DLD1 (cell line): Measurements from ENCODE around the gene GCGR.

Experiments
- in situ Hi-C: cut with HindIII; loops from 2 replicates; pipeline ENCODE4 v1.10.0; 2017; ENCODE audit warnings: low sequenced_read_pairs

The GCGR gene

DNA sequence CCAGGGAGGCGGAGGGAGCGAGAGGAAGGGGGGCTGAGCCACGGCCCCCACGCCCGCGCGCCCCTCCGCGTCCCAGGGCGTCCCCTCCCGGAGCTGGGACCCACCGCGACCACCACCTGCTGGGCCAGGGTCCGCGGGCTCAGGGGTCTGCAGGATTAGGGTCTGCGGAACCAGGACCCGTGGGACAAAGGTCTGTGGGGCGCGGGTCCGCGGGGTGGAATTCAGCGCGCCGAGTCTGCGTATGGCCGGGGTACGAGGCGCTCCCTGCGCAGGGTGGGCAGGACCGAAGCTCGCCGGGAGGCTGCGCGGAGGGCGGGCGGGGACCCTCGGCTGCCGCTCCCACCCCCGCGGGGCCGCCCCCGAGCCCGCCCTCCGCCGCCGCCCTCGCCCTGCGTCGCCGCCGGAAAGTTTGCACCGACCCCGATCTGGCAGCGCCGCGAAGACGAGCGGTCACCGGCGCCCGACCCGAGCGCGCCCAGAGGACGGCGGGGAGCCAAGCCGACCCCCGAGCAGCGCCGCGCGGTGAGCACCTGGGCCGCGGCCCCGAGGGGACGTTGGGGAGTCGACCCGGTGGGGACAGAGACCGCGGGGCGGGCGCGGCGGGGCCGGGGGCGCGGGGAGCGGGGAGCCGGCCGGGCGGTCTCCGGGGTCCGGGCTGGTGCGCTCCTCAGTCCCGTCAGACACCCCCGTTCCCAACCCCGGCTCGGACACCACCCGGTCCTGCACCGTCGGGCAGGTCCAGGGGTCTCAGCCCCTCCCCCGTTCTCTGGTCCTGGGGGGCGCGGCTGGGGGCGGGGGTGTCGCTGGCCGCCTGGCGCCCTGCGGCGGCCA, at the start of gene GCGR:
TSS of gene GCGR (plus strand) at position 423 of the 831 bp plus-strand sequence. CDS start 4,869 bp downstream, outside the sequence.
- in situ Hi-C loops, result no loop called here

DNA sequence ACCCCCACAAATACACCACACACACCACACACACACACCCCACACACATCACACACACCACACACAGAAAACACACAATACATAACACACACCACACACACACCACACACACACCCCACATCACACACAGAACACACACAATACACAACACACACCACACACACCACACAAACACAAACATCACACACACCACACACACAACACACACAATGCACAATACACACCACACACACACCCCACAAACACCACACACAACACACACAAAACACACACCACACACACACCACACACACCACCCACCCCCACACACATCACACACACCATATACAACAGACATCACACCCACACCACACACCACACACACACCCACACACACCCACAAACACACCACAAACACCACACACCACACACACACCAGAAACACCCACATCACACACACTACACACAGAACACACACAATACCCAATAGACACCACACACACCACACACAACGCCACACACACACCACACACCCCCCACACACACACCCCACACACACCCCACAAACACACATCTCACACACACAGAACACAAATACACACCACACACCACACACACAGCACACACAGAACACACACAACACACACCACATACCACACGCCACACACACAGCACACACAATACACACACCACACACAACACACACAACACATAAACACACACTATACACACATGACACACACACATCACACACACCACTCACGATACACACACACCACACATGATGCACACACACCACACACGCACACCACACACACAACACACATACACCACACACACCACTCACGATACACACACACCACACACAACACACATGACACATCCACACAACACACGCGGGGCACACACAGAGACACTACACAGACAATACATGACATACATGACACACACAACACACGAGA, 11.0 kb upstream of the GCGR start:
- in situ Hi-C loops, result no loop called here

DNA sequence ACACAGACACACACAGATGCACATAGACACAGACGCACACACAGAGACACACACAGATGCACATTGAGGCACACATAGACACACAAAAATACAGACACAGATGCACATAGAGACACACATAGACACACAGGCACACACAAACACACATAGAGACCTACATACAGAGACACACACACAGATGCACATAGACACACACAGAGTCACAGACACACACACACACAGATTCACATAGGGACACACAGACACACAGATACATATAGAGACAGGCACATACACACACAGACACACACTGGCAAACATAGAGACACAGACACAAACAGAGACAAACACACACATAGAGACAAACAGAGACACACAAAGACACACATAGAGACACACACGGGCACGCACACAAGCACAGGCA, 9.9 kb upstream of the GCGR start:
- in situ Hi-C loops, result no loop called here

DNA sequence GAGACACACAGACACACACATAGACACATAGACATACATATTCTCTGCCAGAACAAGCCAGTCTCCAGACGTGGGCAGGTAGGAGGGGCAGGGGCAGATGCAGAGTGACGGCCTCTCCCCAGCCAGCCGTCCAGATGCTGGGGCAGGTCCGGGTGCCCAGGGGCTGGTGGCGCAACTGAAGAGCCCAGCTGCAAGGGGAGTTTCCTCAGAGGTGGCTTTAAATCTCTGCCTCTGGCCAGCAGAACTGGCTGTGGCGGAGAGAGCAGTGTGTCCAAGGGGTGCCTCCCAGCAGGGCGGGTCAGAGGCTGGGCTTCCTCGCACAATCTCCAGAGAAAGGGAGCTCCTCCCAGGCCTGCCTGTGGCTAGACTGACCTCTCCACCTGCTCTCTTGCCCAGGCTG, 9.4 kb upstream of the GCGR start:
- in situ Hi-C loops, result no loop called here

DNA sequence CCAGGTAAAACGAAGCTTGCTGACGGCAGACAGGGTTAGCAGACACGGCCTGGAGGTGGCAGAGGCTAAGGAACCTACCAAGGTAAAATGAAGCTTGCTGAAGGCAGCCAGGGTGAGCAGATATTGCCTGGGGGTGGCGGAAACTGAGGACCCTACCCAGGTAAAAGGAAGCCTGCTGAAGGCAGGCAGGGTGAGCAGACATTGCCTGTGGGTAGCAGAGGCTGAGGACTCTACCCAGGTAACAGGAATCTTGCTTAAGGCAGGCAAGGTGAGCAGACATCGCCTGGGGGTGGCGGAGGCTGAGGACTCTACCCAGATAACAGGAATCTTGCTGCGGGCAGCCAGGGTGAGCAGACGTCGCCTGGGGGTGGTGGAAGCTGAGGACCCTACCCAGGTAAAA, 2.6 kb upstream of the GCGR start:
- in situ Hi-C loops, result no loop called here

DNA sequence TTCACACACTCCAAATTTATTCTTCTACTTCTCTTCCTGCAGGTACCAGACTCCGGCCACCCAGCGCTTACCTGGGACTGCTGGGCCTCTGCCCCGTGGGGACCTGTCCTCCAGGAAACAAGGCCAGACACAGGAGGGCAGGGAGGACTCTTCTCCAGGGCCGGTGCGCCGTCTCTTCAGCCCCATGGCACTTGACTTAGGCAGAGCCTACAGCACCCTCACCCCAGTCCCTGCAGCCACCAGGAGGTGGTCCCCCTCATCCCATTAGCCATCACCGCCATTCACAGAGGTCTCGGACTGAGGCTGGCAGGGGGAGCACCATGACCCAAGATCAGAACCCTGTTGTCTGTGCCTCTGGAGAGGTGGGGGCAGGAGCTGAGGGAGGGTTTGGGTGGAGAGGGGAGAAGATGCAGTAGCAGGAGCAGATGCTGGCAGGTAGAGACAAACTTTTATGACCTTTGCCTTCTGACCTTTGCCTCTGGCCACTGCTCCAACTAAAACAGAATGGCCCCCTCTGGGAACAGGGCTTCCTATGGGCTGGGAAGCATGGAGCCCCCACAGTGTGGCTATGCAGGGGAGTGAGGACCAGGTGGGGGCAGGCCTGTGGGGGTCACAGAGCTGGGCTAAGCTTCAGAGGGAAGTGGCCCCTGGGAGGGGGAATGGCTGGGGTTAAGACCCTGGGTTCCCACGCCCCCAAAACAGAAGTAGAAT, 1.7 kb upstream of the GCGR start:
- in situ Hi-C loops, result no loop called here

DNA sequence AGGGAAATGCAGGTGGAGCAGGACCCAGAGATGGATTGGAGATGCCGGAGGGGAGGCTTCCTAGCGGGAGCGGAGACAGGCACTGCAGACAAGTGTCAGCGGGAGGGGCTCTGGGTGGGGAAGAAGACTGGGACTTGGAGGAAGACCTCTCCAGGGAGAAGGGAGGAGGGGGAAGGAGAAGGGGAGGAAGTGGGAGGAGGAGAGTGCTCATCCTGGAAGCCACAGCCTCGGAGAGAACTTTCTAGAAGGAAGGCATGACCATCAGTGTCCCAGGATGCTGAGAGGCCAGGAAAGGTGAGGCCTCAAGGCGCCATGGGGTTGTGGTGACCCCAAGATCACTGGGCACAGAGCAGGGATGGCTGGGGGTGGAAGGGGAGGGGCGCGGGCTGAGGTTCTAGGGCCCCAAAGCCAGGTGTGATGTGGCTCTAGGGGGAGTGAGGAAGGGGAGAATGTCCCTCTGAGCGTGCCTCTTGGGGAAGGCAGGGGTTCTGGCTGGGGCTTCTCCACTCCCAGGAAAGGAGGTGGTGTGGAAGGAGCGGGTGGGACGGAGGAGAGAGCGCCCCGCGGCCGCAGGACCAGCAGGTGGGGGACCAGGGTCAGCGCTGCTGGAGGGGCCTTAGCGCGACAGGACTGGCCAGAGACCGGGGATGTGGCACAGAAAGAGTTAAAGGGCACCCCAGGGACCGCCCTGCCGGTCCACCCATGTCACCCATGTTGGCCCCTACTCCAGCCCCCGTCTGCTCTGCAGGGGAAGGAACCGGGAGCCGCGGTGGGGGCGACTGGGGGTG, 900 bp upstream of the GCGR start:
- in situ Hi-C loops, result no loop called here

DNA sequence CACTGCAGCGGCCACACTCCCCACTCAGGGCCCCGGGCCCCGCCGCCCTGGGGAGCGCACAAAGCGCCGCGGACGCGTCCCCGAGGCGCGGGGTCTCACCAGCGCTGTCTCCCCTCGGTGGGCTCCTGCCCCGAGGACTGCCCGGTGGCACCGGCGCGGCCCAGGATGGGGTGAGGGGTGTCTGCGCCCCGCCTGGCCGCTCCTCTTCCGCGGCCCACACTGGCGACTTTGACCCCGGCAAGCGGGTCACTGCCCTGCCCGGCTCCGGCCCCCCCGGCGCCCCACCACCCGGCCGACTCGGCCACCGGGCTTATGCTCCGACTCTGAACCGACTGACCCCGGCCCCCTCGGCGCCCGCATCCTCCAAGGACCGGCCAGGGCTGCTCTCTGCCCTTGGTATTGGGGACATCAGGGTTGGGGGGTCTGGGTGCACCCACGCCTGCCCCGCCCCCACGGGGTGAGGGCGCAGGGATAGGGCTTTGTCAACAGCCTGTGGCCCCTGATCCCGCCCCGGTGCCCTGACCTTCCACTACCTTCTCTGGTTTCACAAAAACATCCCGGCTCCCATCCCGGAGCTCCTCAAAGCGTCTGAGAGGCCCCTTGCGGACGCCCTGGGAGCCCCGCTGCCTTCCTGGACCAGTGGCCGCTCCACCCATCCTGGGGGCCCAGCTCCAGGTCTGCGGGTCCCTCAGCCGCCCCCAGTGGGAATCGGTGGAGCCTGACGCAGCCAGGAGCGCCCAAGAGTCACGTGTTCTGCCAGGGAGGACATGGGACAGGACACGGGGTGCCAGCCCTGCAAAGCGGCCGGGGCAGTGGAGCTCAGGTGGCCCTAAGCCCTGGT, 829 bp downstream of the GCGR start:
- in situ Hi-C loops, result no loop called here

DNA sequence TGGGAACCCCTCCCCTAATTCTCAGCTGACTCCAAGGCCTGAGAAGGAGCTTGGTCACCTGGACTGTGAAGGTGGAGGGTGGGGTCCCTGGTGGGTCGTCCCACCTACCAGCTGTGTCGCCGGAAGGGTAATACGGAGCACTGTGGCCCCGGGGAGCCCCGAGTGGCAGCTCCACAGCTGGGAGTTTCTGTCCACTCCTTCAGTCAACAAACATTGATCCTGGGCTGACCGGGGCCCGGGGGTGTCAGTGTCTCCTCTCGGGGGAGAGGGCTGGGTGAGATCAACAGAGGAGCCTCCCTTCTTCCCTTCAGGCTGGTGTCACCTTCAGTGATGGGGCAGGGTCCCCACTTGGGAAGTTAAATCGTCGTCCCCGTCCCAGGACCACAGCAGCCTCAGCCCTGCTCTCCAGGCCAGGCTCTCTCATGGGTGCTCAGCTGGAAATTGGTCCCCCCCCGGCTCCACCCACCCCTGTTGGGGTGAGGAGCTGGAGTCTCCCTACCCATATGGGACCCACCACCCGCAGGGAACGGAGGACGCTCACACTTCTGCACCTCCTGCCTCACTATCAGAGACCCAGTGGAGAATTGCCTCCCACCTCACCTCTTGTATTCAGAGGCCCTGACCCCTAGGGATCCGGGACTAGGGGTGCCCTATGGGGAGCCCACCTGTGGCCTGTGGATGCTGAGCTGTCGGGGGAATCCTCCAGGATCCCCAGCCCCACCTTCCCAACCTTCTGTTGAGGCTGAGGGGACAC, 1.9 kb downstream of the GCGR start:
- in situ Hi-C loops, result no loop called here

DNA sequence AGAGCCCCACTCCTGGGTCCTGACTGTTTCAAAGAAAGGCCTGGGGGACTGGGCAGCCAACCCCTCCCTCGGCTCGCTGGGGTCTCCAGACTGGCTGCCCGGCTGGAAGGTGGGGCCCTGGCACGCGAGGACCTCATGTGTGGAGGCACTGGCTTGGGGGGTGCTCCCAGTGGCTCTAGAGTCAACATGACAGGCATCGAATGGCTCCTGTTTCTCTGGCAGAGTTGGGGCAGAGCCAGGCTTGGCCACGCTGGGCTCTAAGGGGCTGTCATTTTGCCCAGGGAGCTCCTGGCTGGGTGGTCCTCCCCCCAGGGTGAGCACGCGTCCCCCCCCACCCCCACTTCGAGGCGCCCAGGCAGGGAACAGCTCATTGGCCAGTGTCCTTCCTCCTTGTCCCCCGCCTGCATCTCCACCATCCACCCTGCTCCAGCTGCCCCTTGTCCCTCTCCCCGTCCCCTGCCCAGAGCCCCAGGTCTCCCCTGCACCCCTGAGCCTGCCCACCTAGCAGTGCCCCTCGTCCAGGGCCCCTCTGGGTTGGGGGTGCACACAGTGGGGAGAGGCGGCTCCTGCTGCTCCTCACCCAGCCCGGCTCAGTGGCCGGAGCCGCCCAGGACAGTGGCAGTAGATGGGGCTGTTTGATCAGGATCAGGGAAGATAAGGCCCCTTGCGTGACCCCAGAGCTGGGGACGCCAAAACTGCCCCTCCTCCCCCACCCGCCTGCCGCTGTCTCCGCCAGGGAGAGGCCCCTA, 2.7 kb downstream of the GCGR start:
- in situ Hi-C loops, result no loop called here

DNA sequence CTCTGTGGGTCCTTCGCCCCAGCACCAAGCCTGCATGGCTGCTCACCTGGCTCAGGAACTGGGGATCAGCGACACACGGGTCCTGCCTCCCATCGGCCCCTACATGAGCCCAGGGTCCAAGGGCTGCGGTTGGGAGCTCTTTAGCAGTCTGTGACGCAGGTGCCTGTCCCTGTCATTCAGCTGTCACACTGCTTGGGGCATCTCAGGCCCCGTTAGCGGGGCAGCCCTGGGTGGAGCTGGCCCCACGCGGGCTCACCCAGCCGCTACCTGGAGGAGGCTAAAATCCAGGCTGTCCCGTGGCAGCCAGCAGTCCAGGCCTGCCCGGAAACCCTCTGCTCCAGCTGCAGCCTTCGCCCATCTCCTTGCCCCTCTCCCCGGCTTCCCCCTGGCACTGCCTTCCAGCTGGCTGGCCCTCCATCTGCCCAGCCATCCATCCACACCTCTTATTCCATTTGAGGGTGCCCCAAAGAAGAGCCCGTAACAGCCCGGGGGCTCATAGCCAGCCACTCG, 3.3 kb downstream of the GCGR start:
- in situ Hi-C loops, result no loop called here

DNA sequence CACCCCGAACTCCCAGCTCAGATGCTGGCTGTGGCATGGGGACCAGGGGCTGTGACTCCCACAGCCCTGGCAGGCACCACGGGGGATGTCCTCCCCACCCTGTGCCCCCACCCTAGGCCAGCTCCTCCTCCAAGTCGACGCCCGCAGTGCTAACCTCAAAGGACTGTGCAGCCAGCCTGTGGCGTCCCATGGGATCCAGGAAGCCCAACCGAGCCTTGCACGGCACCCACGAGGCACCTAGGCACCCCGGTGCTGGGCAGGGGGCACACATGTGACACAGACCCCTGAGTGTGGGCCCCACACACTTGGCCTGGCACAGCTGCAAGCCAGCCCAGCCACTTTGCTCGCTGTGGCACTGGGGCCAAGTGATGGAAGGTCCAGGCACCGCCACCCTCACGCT, 3.9 kb downstream of the GCGR start:
- in situ Hi-C loops, result no loop called here

DNA sequence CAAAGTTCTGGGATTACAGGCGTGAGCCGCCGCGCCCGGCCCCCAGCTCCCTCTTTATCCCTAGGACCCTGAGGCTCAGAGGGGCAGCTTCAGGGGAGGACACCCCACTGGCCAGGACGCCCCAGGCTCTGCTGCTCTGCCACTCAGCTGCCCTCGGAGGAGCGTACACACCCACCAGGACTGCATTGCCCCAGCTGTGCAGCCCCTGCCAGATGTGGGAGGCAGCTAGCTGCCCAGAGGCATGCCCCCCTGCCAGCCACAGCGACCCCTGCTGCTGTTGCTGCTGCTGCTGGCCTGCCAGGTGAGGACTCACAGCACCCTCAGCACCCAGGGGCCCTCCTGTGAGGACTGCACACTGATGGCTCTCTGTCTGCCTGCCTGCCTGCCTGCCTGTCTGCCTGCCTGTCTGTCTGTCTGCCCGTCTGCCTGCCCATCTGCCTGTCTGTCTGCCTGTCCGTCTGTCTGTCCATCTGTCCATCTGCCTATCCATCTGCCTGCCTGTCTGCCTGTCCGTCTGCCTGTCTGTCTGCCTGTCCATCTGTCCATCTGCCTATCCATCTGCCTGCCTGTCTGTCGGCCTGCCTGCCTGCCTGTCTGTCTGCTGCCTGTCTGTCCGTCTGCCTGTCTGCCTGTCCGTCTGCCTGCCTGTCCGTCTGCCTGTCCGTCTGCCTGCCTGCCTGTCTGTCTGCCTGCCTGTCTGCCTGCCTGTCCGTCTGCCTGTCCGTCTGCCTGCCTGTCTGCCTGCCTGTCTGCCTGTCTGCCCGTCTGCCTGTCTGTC, 5.0 kb downstream of the GCGR start:
- in situ Hi-C loops, result no loop called here

DNA sequence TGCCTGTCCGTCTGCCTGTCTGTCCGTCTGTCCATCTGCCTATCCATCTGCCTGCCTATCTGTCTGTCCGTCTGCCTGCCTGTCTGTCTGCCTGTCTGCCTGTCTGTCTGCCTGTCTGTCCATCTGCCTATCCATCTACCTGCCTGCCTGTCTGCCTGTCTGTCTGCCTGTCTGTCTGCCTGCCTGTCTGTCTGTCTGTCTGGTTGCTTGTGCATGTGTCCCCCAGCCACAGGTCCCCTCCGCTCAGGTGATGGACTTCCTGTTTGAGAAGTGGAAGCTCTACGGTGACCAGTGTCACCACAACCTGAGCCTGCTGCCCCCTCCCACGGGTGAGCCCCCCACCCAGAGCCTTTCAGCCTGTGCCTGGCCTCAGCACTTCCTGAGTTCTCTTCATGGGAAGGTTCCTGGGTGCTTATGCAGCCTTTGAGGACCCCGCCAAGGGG, 5.6 kb downstream of the GCGR start:
- in situ Hi-C loops, result no loop called here

DNA sequence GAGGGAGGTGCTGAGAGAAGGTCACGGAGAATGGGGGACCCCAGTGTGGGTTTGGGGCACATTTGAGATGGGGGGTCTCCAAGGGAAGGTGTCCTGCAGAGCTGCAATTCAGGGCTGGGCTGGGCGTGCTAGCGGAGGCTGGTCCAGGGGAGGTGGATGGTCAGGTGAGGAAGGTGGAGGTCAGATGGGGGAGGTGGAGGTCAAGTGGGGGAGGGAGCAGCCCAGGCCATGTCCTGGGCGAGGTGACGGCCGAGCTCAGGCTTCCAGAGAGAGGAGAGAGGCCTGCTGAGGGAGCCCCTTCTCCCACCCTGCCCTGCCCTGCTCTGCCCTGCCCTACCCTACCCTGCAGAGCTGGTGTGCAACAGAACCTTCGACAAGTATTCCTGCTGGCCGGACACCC, 6.5 kb downstream of the GCGR start:
- in situ Hi-C loops, result no loop called here

DNA sequence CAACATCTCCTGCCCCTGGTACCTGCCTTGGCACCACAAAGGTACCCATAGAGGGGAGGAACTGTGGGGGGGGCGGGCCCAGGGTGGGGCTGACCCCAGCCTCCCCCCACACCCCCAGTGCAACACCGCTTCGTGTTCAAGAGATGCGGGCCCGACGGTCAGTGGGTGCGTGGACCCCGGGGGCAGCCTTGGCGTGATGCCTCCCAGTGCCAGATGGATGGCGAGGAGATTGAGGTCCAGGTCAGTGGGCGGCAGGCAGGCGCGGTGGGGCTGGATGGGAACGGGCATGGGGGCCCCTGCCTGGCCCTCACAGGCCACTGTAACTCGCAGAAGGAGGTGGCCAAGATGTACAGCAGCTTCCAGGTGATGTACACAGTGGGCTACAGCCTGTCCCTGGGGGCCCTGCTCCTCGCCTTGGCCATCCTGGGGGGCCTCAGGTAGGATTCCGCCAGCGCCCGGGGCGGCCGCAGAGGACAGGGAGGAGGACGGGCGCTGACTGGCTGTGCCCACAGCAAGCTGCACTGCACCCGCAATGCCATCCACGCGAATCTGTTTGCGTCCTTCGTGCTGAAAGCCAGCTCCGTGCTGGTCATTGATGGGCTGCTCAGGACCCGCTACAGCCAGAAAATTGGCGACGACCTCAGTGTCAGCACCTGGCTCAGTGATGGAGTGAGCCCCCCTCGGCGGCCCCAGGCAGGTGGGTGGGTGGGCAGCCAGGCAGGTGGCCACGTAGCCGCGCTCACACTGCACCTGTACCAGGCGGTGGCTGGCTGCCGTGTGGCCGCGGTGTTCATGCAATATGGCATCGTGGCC, 7.1 kb downstream of the GCGR start:
- in situ Hi-C loops, result no loop called here
